Measurements from ENCODE around the gene IQCF2.

DNA sequence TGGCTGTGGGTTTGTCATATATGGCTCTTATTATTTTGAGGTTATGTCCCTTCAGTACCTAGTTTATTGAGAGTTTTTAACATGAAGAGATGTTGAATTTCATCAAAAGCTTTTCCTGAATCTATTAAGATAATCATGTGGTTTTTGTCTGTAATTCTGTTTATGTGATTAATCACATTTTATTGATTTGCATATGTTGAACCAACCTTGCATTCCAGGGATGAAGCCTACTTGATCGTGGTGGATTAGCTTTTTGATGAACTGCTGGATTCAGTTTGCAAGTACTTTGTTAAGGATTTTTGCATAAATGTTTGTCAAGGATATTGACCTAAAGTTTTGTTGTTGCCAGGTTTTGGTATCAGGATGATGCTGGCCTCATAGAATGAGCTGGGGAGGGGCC, 33.1 kb upstream of the IQCF2 start:
- TF ChIP-seq FOXM1 (IDR thresholded peaks at IDR 0.05; ENCODE audit: borderline replicate concordance, low read depth), result no peak
- TF ChIP-seq TCF12 (IDR thresholded peaks at IDR 0.05; ENCODE audit: low read depth), result no peak
- TF ChIP-seq EGR1 (IDR thresholded peaks at IDR 0.05), result no peak
- TF ChIP-seq NFIC (IDR thresholded peaks at IDR 0.05), result no peak
- no peak for TF ChIP-seq CEBPB (IDR thresholded peaks at IDR 0.05)
- TF ChIP-seq, protein P1, sequence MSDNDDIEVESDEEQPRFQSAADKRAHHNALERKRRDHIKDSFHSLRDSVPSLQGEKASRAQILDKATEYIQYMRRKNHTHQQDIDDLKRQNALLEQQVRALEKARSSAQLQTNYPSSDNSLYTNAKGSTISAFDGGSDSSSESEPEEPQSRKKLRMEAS (IDR thresholded peaks at IDR 0.05), result no peak
- TF ChIP-seq RAD21 (IDR thresholded peaks at IDR 0.05; ENCODE audit: low read depth), result no peak
- TF ChIP-seq, protein P2, sequence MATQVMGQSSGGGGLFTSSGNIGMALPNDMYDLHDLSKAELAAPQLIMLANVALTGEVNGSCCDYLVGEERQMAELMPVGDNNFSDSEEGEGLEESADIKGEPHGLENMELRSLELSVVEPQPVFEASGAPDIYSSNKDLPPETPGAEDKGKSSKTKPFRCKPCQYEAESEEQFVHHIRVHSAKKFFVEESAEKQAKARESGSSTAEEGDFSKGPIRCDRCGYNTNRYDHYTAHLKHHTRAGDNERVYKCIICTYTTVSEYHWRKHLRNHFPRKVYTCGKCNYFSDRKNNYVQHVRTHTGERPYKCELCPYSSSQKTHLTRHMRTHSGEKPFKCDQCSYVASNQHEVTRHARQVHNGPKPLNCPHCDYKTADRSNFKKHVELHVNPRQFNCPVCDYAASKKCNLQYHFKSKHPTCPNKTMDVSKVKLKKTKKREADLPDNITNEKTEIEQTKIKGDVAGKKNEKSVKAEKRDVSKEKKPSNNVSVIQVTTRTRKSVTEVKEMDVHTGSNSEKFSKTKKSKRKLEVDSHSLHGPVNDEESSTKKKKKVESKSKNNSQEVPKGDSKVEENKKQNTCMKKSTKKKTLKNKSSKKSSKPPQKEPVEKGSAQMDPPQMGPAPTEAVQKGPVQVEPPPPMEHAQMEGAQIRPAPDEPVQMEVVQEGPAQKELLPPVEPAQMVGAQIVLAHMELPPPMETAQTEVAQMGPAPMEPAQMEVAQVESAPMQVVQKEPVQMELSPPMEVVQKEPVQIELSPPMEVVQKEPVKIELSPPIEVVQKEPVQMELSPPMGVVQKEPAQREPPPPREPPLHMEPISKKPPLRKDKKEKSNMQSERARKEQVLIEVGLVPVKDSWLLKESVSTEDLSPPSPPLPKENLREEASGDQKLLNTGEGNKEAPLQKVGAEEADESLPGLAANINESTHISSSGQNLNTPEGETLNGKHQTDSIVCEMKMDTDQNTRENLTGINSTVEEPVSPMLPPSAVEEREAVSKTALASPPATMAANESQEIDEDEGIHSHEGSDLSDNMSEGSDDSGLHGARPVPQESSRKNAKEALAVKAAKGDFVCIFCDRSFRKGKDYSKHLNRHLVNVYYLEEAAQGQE (IDR thresholded peaks at IDR 0.05; ENCODE audit: low read depth), result no peak
- no peak for TF ChIP-seq ZBTB7A (IDR thresholded peaks at IDR 0.05; ENCODE audit: low read depth)

All from Ishikawa (cell line).